ENCODE measurements around the gene CACYBP. TPM values are rescaled to one million over a fixed set of nuclear protein-coding genes. Genes with fewer than 3 reads are reported as not detected.

Gene CACYBP
- total and polyA plus RNA-seq, 2 of the 13 experiments (the other 11 are each of a cell fraction or from before 2014, with no cell fraction given): 18.4 to 183 TPM

GRCh38 chr1:174998569-174999215 is 1.1 kb upstream of the CACYBP start (continued):
- no peak for TF ChIP-seq ZNF281 (CRISPR knock-in tag; IDR thresholded peaks at IDR 0.05; ENCODE audit: borderline replicate concordance)
- TF ChIP-seq ZNF3 (CRISPR knock-in tag; IDR thresholded peaks at IDR 0.05): no peak
- TF ChIP-seq ZNF101 (CRISPR knock-in tag; IDR thresholded peaks at IDR 0.05; ENCODE audit: borderline replicate concordance, low read depth): no peak
- no peak for TF ChIP-seq MXD3 (CRISPR knock-in tag; IDR thresholded peaks at IDR 0.05)
- no peak for TF ChIP-seq ZNF724P (CRISPR knock-in tag; IDR thresholded peaks at IDR 0.05; ENCODE audit: borderline replicate concordance)
- TF ChIP-seq ZNF382 (CRISPR knock-in tag; IDR thresholded peaks at IDR 0.05; ENCODE audit: borderline replicate concordance): no peak
- 0 out of 2 replicates have a peak, but pooled peaks have one; percentile 12 for TF ChIP-seq ZNF124 (CRISPR knock-in tag; IDR thresholded peaks at IDR 0.05)
- no peak for TF ChIP-seq ZSCAN31 (CRISPR knock-in tag; IDR thresholded peaks at IDR 0.05; ENCODE audit: low read depth)
- no peak for TF ChIP-seq ZSCAN30 (CRISPR knock-in tag; IDR thresholded peaks at IDR 0.05)
- no peak for TF ChIP-seq ZNF451 (CRISPR knock-in tag; IDR thresholded peaks at IDR 0.05)
- TF ChIP-seq ZNF570 (CRISPR knock-in tag; IDR thresholded peaks at IDR 0.05; ENCODE audit: borderline replicate concordance): no peak
- TF ChIP-seq JUND (CRISPR knock-in tag; IDR thresholded peaks at IDR 0.05): no peak
- TF ChIP-seq MNT (IDR thresholded peaks at IDR 0.05): no peak
- TF ChIP-seq ZSCAN29 (CRISPR knock-in tag; conservative IDR thresholded peaks at IDR 0.05): no peak
- no peak for TF ChIP-seq SMAD3 (CRISPR knock-in tag; IDR thresholded peaks at IDR 0.05)
- no peak for TF ChIP-seq KDM1A (CRISPR knock-in tag; IDR thresholded peaks at IDR 0.05)
- TF ChIP-seq SIX1 (CRISPR knock-in tag; IDR thresholded peaks at IDR 0.05; ENCODE audit: borderline replicate concordance): no peak
- TF ChIP-seq ARNTL (CRISPR knock-in tag; IDR thresholded peaks at IDR 0.05): no peak
- TF ChIP-seq ZZZ3 (CRISPR knock-in tag; IDR thresholded peaks at IDR 0.05; ENCODE audit: borderline replicate concordance): no peak
- no peak for TF ChIP-seq ZFP82 (CRISPR knock-in tag; IDR thresholded peaks at IDR 0.05; ENCODE audit: borderline replicate concordance)
- TF ChIP-seq RFXANK (CRISPR knock-in tag; IDR thresholded peaks at IDR 0.05): no peak
- TF ChIP-seq ZNF296 (CRISPR knock-in tag; conservative IDR thresholded peaks at IDR 0.05): no peak
- TF ChIP-seq ZNF780A (CRISPR knock-in tag; IDR thresholded peaks at IDR 0.05): no peak
- no peak for TF ChIP-seq ZMYM4 (CRISPR knock-in tag; IDR thresholded peaks at IDR 0.05)
- TF ChIP-seq GTF3A (CRISPR knock-in tag; conservative IDR thresholded peaks at IDR 0.05): no peak
- no peak for TF ChIP-seq THAP7 (CRISPR knock-in tag; IDR thresholded peaks at IDR 0.05)
- no peak for TF ChIP-seq ZNF782 (CRISPR knock-in tag; IDR thresholded peaks at IDR 0.05; ENCODE audit: borderline replicate concordance)
- no peak for TF ChIP-seq NFRKB (IDR thresholded peaks at IDR 0.05)

Data from HepG2 (cell line).